GM18507 (cell line): ENCODE data around the gene HDAC8.
A peak's percentile ranks its signal among the peaks of the same experiment; 100 is the strongest.
"Not testable (repeated sequence)": the region's sequence is repeated elsewhere in the genome, so short reads cannot be mapped to it uniquely, and the experiment has no call there.

Experiments used
- DNase-seq: peaks from one replicate; pipeline ENCODE4 v3.0.0; 2011; ENCODE audit warnings: low read depth; ENCODE audit not compliant: insufficient read length; ENCODE audit errors: extremely low spot score
- FAIRE-seq: peaks from 2 replicates; lab custom pipeline; 2011; peaks lifted over from hg19 to GRCh38; lab: Jason Lieb, UNC

The HDAC8 gene

GRCh38 chrX:72572248-72573157, at the start of gene HDAC8:
Gene HDAC8 (minus strand): TSS chrX:72572843. CDS start chrX:72572761, 82 bp downstream.
- DNase-seq = peak; percentile 22
- peak; percentile 92 for FAIRE-seq

DNA sequence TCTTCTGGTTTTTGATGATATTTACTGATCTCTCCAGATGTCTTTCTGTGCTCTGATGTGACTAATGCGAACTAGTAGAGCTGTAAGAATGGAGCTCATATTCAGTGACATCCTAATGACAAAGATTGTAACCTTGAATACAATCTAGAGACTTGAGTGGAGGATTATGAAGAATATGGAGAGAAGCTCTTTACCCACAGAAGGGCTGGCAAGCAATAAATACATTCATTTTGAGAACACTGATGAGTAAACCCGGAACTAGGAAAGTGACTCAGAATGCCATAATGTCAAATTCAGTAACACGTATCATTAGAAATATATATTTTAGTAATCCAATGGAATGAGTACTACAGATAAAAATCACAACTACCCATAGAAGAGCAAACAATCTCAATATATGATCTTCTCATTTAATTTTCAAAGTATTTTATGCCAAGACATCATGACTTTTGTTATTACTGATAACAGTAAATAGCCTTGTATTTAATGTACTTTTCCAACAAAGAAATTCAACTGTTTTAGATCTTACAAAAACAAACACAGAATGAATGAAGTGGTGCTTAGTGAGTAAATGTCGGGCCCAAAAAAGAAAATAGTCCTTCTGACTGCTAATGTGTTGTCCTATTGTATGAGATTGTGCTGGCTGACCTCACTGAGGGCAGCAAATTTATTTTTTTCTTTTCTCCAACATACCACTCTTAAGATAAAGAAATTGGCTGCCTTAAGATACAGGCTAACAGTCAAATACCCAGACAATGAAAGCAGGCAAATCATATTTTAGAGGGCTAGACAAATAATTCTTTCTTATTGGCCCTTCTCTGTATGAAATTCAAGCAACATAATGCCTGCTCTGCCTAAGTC, 49.2 kb upstream of the HDAC8 start:
- FAIRE-seq (peak; percentile 64), DNase-seq (no peak)

DNA sequence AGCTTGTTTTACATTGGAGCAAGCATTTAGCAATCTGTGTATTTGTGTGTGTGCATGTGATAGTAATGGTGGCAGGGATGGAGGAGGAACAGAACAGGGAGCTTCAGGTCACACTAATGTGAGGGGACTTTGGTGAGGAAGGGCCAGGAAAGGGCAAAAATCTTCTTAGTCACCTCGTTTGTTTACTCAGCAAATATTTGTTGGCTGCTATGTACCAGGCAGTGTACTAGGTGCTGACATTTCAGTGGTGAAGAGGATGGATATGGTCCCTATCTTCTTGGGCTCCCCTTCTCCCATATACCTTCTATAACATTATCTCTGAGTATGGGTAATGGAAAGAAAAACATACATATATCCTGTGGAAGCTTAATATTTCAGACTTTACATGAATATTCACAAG, 48.5 kb upstream of the HDAC8 start:
- DNase-seq (no peak), FAIRE-seq (no peak)

- DNase-seq (no peak), FAIRE-seq (no peak)
Measured at GRCh38 chrX:72620550-72621145, 48.0 kb upstream of the HDAC8 start.

DNA sequence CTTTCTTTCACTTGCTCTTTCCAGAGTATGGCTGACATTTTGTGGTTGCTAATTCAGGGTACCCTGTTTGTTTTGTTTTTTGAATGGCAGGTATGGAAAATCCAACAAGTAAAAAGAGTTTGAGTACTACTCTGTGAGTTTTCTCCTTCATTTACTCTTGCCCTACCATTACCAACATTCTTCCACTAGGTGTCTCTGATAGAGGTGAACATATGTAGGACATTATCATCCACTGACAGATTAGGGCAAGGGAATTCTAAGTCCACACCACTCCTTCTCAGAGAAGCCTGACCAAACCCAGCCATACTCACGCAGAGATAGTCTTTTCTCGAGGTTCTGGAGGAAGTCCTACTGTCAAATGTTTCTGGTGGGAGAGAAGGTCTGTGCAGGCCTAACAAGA, 36.7 kb upstream of the HDAC8 start:
- DNase-seq (no peak), FAIRE-seq (no peak)

GRCh38 chrX:72604705-72605104, 32.1 kb upstream of the HDAC8 start:
- DNase-seq (no peak), FAIRE-seq (no peak)

DNA sequence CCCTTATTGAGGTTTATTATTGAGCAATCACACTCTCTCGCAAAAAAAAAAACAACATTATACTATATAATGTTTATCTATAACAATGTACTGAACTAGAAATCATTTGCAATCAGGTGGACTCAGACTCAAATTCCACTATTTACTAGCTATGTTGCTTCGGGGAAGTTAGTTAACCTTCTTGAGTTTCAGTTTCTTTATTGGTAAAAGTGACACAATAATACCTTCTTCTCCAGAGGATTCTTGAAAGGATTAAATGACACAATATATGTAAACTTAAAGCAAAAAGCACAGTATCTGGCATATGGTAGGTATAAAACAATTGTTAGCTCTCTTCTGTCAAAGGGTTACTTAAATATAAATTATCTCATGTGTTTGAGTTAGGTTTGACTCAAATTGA, 31.5 kb upstream of the HDAC8 start:
- no peak for DNase-seq
- no peak for FAIRE-seq

DNA sequence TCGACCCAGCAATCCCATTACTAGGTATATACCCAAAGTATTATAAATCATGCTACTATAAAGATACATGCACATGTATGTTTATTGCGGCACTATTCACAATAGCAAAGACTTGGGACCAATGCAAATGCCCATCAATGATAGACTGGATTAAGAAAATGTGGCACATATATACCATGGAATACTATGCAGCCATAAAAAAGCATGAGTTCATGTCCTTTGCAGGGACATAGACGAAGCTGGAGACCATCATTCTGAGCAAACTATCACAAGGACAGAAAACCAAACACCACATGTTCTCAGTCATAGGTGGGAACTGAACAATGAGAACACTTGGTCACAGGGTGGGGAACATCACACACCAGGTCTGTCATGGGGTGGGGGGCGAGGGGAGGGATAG, 18.4 kb upstream of the HDAC8 start:
- not testable (repeated sequence) for DNase-seq, FAIRE-seq

DNA sequence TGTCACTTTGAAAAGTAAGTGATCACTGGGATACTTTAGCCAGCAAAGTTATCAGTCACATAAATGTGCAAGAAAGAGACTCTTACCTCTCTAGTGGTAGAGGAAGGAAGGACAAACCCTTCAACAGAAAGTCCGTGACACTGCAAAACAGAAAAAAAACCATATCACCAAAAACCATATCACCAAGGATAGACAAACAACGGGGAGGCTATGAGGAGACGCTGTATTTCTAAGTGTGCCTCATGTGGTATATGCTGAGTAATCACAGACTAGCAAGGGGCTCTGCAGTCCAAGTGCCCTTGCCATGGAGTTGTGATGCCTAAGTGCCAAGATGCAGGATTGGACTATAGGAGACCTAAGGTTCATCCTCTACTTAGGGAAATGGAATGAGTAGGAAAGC, 11.5 kb upstream of the HDAC8 start:
- no peak for FAIRE-seq
- no peak for DNase-seq

DNA sequence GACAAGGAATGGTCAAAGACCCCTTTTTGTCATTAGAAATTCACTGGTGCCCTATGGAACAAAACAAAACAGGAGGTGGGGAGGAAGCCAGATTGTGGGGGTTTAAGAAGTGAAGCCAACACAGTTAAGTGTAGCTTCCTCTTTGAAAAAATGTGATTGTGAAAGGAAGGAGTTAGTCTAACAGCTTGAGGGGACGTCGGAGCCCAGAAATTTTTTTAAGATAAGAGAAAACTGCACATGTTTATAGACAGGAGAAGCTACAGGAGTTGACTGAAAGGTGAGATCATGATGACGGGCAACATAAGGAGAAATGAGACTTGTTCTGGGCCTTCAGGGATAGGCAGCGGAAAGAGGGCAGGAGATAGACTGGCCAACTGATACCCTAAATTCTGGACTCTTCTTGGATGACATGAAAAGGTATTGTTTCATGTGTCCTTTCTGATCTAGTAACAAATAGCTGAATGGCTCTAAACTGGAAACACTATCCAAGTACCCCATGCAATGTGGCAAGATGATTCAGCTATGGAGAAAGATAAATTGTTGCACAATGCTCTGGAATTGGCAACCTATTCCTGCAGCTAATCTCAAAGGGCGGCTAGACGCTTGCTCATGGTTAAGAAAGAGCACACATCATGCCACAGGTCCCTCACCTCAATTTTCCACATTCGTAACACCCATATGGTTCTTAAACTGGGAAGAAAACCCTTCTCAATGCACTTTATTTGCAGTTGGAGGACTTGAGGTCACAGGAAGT, 3.7 kb upstream of the HDAC8 start:
- DNase-seq = no peak
- no peak for FAIRE-seq

DNA sequence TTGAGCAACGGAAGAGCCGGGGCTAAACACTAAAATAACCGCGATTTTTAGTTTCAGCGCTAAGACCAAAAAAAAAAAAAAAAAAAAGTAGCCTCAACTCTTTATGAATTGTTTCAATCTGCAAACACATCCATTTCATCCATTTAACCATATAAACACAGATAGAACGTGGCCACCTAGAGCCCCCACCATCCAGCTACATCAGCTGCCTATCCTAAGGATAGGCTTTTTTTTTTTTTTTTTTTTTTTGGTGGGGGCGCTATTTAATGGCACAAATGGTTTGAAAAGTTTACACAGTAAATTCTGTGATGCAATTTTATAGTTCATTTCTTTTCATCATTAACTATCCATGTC, 492 bp upstream of the HDAC8 start:
- no peak for FAIRE-seq
- no peak for DNase-seq

- no peak for FAIRE-seq
Measured at GRCh38 chrX:72569786-72570185, 2.9 kb downstream of the HDAC8 start.

GRCh38 chrX:72568406-72569092, 4.1 kb downstream of the HDAC8 start:
- no peak for FAIRE-seq
- no peak for DNase-seq

More at GRCh38 chrX:72569786-72570185, 2.9 kb downstream of the HDAC8 start:
- no peak for DNase-seq

DNA sequence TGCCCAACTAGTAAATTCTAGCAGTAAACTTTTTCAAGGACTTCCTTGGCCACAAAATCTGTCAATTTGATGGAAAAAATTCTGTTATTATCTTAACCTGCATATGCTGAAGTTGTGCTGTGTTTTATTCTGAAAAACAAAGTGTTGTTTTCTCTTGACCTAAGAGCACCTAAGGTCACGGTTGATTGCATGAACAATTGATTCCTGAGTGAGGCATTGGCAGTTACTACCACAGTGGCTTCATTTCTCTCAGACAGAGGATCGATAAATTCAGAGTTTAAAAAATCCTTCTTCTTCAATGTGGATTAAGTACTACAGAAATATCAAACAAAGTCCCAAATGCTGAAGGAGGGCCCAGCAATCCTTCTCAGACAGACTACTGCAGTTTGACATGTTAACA, 6.2 kb downstream of the HDAC8 start:
- DNase-seq (no peak), FAIRE-seq (no peak)

GRCh38 chrX:72559655-72560054, 13.0 kb downstream of the HDAC8 start:
- not testable (repeated sequence) for DNase-seq, FAIRE-seq

GRCh38 chrX:72554448-72555140, 18.0 kb downstream of the HDAC8 start:
- FAIRE-seq (no peak), DNase-seq (no peak)

DNA sequence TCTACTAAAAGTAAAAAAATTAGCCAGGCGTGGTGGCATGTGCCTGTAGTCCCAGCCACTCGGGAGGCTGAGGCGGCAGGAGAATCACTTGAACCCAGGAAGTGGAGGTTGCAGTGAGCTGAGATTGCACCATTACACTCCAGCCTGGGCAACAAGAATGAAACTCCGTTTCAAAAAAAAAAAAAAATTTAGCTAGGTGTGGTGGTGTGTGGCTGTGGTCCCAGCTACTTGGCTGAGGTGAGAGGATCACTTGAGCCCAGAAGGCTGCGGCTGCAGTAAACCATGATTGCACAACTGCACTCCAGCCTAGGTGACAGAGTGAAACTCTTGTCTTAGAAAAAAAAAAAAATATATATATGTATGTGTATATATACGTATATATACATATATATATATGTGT, 20.2 kb downstream of the HDAC8 start:
- DNase-seq, FAIRE-seq: not testable (repeated sequence)

DNA sequence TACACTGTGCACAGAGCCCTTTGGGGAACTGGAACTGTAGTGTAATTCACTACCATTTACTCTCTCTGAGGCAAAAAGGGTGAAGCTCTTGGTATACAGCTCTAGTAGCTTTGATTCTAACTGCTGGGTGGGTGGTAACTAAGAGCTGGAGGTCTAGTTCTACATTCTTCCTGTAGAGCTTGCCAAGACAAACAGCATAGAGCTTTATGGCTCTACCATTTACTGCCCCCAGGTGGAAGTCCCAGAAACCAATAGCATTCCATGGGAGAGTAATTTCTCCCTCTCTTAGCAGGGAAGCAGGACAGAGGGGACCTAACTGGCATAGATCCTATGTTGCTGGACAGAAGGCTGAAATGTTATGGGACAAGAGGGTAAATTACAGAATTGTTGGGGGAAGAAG, 26.7 kb downstream of the HDAC8 start:
- peak; percentile 26 for FAIRE-seq
- DNase-seq = no peak
